Progenitor cell of endocrine pancreas (in vitro differentiated cells): ENCODE results near the gene STK10. TPM values are rescaled to one million over a fixed set of nuclear protein-coding genes. Genes with fewer than 3 reads are reported as not detected.

Source experiments
- DNase-seq: peaks from one replicate; pipeline ENCODE4 v3.0.0; 2021; ENCODE audit warnings: low spot score; ENCODE audit not compliant: unreplicated experiment
- H3K27ac Mint-ChIP-seq: 2 replicates; pipeline ENCODE4 v1.8.0; 2021; ENCODE audit warnings: mild to moderate bottlenecking, moderate library complexity, mixed read lengths
- H3K27me3 Mint-ChIP-seq: 2 replicates; pipeline ENCODE4 v1.8.0; 2021; ENCODE audit warnings: mixed read lengths
- H3K36me3 Mint-ChIP-seq: 2 replicates; pipeline ENCODE4 v1.8.0; 2022; ENCODE audit warnings: mixed read lengths; ENCODE audit not compliant: insufficient read depth
- H3K4me1 Mint-ChIP-seq: 2 replicates; pipeline ENCODE4 v1.8.0; 2021; ENCODE audit warnings: low read depth, mixed read lengths
- H3K4me3 Mint-ChIP-seq: 2 replicates; pipeline ENCODE4 v1.8.0; 2021; ENCODE audit warnings: low read depth, mild to moderate bottlenecking, moderate library complexity, mixed read lengths
- H3K9me3 Mint-ChIP-seq: 2 replicates; pipeline ENCODE4 v1.8.0; 2021; ENCODE audit warnings: low read depth, mixed read lengths
- long read RNA-seq: library from polyadenylated mRNA; unstranded; transcript quantifications from one replicate; pipeline ENCODE4 v2.0.0, GENCODE V29; 2020
- total RNA-seq: library from RNA; stranded (reverse); gene quantifications from 2 replicates; pipeline ENCODE4 v1.2.1, GENCODE V29; 2021
- TF ChIP-seq, protein P1 (sequence below): fragments of 200-600 bp; sonication (generic); IDR thresholded peaks from one replicate; pipeline ENCODE4 v1.5.0; 2021; ENCODE audit warnings: antibody characterized with exemption, mild to moderate bottlenecking; ENCODE audit not compliant: unreplicated experiment

STK10 gene
- total RNA-seq = 18.1 and 18.3 TPM in 2 replicates
- long read RNA-seq, partial matches to known transcripts = 2 of 3 reads
- long read RNA-seq, other reads (novel, unspliced or antisense) = 1 of 3 reads

DNA sequence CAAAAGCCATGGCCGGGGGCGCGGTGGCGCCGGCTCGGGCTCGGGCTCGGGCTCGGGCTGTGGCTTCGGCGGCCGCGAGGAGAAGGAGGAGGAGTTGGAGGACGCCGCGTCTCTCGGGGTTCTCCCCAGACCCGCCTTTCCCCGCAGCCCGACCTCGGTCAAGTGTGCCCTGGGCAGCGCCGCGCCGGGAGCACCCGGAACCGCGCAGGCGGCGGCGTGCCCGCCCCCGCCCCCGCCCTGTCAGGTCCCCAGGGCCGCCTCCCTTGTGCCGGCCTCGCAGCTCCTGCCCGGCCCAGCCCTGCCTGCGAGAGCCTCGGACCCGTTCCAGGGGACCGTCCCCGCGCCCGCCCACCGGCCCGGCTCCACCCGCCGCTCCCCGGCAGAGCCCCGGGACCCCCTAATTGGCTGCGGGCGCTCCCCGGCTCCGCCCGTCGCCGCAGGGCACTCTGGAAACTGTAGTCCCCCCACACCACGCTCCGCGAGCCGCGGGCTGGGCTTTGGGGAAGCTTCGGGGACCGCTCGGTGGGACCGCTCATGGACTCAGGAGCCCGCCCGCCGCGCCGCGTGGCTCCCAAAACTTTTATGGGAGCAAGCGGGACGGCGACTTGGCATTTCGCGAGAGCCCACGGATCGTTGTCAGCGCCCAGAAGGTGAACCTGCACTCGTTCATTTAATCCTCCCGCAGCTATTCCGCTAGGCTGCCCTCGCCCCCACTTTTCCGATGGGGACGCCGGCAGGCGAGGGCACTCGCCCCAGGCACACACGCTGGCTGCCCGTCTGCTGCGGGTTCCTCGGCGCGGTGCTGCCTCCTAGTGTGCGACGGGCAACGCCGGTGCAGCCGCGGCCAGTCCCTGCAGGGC is at the start of gene STK10:
TSS of gene STK10 (minus strand) at position 192 of the 860 bp plus-strand sequence. CDS start at position 10, 182 bp downstream.
- DNase-seq = peak; percentile 71
- TF ChIP-seq, protein P1, sequence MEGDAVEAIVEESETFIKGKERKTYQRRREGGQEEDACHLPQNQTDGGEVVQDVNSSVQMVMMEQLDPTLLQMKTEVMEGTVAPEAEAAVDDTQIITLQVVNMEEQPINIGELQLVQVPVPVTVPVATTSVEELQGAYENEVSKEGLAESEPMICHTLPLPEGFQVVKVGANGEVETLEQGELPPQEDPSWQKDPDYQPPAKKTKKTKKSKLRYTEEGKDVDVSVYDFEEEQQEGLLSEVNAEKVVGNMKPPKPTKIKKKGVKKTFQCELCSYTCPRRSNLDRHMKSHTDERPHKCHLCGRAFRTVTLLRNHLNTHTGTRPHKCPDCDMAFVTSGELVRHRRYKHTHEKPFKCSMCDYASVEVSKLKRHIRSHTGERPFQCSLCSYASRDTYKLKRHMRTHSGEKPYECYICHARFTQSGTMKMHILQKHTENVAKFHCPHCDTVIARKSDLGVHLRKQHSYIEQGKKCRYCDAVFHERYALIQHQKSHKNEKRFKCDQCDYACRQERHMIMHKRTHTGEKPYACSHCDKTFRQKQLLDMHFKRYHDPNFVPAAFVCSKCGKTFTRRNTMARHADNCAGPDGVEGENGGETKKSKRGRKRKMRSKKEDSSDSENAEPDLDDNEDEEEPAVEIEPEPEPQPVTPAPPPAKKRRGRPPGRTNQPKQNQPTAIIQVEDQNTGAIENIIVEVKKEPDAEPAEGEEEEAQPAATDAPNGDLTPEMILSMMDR = peak; percentile 81
- Mint-ChIP-seq H3K36me3 (no peaks in the 10 kb centered on the region), H3K4me1 (peaks cover 10% of the 10 kb centered on the region), H3K27me3 (peaks cover 24% of the 10 kb centered on the region), H3K27ac (peak within 1 kb of the TSS; percentile 59), H3K4me3 (peak within 1 kb of the TSS; percentile 83), H3K9me3 (no peaks in the 10 kb centered on the region)

DNA sequence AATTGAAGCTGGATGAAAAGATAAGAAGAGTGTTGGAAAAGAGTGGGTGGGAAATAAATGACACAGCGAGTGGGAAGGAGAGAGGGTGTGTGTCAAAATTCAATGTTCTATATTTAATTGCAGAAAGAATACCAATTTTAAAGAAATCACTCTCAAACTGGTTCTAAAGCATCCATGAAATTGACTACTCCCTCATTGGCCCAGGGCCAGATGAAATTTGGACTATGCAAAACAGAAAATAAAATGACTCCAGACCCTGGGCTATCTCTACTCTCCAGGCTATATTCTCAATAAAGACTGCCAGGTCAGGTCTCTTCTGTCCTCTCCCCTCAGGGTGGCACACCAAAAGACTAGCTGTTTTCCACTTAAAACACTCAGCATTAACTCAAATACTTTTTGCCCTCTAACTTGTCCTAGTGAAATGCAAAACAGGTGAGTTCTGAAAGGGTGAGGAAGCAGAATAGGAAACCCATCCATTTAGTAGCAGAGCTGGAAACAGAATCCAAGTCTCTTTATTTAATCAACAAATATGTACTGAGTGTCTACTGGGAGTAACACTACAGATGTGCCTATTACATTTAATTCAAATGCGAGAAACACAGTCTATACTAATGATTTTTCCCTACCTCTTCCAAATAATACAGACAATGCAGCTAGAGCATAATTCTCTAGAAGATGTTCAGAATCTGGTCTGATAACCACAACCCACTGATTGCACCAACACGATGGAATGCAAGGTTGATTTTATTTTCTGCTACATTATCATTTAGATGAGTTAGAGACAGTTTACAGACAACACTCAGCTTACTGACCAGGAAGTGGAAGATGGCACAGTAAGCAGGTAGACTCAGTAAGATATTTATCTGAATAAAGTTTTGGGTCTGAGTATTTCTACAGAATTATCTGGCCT is 48.1 kb upstream of the STK10 start:
- peaks cover 13% of the 10 kb centered on the region for H3K36me3 Mint-ChIP-seq
- H3K4me1 Mint-ChIP-seq = peaks cover 23% of the 10 kb centered on the region
- no peaks in the 10 kb centered on the region for H3K27me3 Mint-ChIP-seq
- no peaks in the 10 kb centered on the region for H3K9me3 Mint-ChIP-seq
- TF ChIP-seq, protein P1 = no peak
- no peak overlapping the region for H3K4me3 Mint-ChIP-seq
- DNase-seq = no peak
- H3K27ac Mint-ChIP-seq = peak overlapping the region; percentile 47

GRCh38 chr5:172235132-172235780 is 47.2 kb upstream of the STK10 start:
- TF ChIP-seq, protein P1 = no peak
- no peaks in the 10 kb centered on the region for H3K9me3 Mint-ChIP-seq
- H3K27ac Mint-ChIP-seq = peak overlapping the region; percentile 0
- no peak overlapping the region for H3K4me3 Mint-ChIP-seq
- peaks cover 18% of the 10 kb centered on the region for H3K36me3 Mint-ChIP-seq
- H3K4me1 Mint-ChIP-seq = peaks cover 23% of the 10 kb centered on the region
- H3K27me3 Mint-ChIP-seq = no peaks in the 10 kb centered on the region
- no peak for DNase-seq

DNA sequence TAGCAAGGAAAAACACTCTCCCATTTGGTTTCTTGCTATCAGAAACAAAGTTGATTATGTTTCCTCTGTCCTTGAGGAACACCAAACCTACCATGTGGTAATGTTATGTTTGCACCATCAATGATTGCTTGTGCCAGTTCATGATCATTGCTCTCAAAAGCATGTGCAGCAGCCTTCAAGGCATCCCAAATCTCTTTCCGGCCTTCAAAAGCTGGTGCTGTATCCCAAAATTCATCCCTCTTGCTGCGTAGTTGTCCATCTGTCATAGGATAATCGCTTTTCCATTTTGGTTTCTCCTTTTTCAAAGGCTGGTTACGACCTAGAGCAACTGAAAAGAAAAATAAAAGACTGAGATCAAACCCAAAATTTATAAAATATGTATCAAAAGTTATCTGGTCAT is 46.0 kb upstream of the STK10 start:
- H3K4me3 Mint-ChIP-seq = no peak overlapping the region
- H3K36me3 Mint-ChIP-seq = peaks cover 21% of the 10 kb centered on the region
- H3K9me3 Mint-ChIP-seq = no peaks in the 10 kb centered on the region
- H3K27ac Mint-ChIP-seq = no peak overlapping the region
- TF ChIP-seq, protein P1 = no peak
- H3K4me1 Mint-ChIP-seq = peaks cover 23% of the 10 kb centered on the region
- H3K27me3 Mint-ChIP-seq = no peaks in the 10 kb centered on the region
- no peak for DNase-seq

DNA sequence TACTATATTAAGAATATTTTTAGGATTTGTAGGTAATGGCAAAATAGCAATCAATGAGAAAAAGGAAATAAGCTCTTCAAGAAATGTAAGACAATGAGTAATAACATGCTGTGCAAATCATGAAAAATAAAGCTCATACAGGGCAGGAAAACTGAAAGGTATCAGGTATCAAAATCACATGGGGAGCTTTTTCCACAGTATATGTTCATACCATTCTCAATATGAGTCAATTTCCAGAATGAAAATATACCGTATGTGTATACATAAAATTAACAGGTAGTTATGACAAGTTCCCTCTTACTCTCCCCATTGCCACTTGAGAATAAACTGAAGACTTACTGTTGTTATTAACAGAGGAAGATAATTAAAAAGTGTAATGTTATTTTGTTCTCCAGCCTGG is 41.9 kb upstream of the STK10 start:
- DNase-seq = no peak
- TF ChIP-seq, protein P1 = no peak
- Mint-ChIP-seq H3K4me1 (no peaks in the 10 kb centered on the region), H3K36me3 (peaks cover 25% of the 10 kb centered on the region), H3K27me3 (no peaks in the 10 kb centered on the region), H3K27ac (no peak overlapping the region), H3K9me3 (no peaks in the 10 kb centered on the region), H3K4me3 (no peak overlapping the region)
